ENCODE measurements around the gene DGKI. TPM values are rescaled to one million over a fixed set of nuclear protein-coding genes. Genes with fewer than 3 reads are reported as not detected.

The DGKI gene
- total and polyA plus RNA-seq, 9 of the 15 experiments (the other 6 are each of a cell fraction or from before 2014, with no cell fraction given): 0.11 to 0.54 (median 0.15) TPM; not detected in 5

DNA sequence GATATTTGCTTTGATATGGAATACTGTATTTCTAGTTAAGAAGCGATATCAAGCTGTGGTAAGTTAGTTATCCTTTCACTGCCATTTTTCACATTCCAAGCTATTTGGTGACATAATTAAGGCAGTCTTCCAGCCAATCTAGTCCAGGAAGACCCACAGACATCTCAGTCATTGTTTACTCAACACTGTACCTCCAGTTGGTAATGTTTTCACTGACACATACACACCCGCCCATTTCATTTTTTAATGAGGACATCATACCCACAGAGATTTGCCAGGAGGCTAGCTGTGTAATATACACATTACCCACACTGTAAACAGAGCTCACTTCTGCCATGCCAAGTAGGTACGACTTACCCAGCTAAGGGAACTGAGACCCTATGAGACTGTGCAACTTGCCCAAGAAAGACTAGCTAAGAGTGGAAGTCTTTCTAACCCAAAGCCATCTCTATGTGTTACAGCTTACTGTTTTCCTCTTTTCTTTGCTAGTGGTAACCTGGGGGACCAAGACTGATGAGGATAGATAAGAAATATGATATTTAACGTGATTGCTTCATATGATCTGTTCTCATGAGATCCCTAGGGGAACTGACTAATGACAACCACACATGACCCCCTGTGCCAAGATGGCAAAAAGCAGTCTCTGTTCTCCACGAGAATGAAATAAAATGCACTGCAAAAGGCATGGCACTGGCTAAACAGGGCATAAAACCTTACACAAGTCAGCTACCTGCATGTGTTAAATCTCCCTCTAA is 179.0 kb downstream of the DGKI start:
- no TSS peak for BruUV-seq (replicated peaks)
- 0% methylated on average over 5 of the region's 5 CpGs for WGBS (ENCODE audit: insufficient coverage, low coverage, missing lambda C conversion rate)
- DNase-seq (ENCODE audit: extremely low read depth in 1 of 4, low spot score in 3 of 4) (no peak), ATAC-seq (no peak), FAIRE-seq (no peak)
- ChIA-PET CTCF (ENCODE audit: low intra/inter-chr PET ratio) (no interaction called here), POLR2A (interaction anchor here (1.6 kb wide), 2 partner anchors 9 to 10 kb away, joined by 3 to 6 read pairs; no protein-coding TSS in a partner anchor)
- Histone ChIP-seq H4K20me1 (replicated peaks; ENCODE audit: control insufficient read depth, insufficient read depth, low read length) (no peaks in the 10 kb centered on the region), H3K27me3 (ENCODE audit: control insufficient read depth in 2 of 2, insufficient read depth in 2 of 2, low read length in 2 of 2) (peaks cover 26 to 32% of the 10 kb centered on the region in 2 experiments; a peak in 4 of 5 replicates), H3K4me1 (replicated peaks in 1 of 2; ENCODE audit: control insufficient read depth in 2 of 2, insufficient read depth in 2 of 2, low read length in 2 of 2) (no peaks in the 10 kb centered on the region), H3K9me1 (ENCODE audit: control insufficient read depth, insufficient read depth, low read length) (no peaks in the 10 kb centered on the region), H3K9me3 (replicated peaks; ENCODE audit: control insufficient read depth, insufficient read depth, low read depth, low read length) (no peaks in the 10 kb centered on the region), H3K27ac (ENCODE audit: extremely low read depth, low read depth, low read length) (no peak overlapping the region), H3K79me2 (ENCODE audit: control insufficient read depth, insufficient read depth, low read length) (no peaks in the 10 kb centered on the region), H3K4me3 (no peak overlapping the region), H2AFZ (ENCODE audit: low read depth, low read length) (no peak overlapping the region), H3K4me2 (ENCODE audit: insufficient read depth, low read length) (no peak overlapping the region), H3K36me3 (ENCODE audit: control insufficient read depth, insufficient read depth, low read length) (no peaks in the 10 kb centered on the region), H3K9ac (ENCODE audit: insufficient read depth in 1 of 2, low read depth in 2 of 2, low read length in 2 of 2) (no peak overlapping the region)
- intact Hi-C loops (cut with micrococcal nuclease): no loop called here
- no peak for TF ChIP-seq SNIP1 (IDR thresholded peaks at IDR 0.05; ENCODE audit: low read depth)
- TF ChIP-seq, protein P1, sequence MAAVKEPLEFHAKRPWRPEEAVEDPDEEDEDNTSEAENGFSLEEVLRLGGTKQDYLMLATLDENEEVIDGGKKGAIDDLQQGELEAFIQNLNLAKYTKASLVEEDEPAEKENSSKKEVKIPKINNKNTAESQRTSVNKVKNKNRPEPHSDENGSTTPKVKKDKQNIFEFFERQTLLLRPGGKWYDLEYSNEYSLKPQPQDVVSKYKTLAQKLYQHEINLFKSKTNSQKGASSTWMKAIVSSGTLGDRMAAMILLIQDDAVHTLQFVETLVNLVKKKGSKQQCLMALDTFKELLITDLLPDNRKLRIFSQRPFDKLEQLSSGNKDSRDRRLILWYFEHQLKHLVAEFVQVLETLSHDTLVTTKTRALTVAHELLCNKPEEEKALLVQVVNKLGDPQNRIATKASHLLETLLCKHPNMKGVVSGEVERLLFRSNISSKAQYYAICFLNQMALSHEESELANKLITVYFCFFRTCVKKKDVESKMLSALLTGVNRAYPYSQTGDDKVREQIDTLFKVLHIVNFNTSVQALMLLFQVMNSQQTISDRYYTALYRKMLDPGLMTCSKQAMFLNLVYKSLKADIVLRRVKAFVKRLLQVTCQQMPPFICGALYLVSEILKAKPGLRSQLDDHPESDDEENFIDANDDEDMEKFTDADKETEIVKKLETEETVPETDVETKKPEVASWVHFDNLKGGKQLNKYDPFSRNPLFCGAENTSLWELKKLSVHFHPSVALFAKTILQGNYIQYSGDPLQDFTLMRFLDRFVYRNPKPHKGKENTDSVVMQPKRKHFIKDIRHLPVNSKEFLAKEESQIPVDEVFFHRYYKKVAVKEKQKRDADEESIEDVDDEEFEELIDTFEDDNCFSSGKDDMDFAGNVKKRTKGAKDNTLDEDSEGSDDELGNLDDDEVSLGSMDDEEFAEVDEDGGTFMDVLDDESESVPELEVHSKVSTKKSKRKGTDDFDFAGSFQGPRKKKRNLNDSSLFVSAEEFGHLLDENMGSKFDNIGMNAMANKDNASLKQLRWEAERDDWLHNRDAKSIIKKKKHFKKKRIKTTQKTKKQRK (IDR thresholded peaks at IDR 0.05; ENCODE audit: borderline replicate concordance, low read depth, low read length): no peak
- TF ChIP-seq BACH1 (tag; IDR thresholded peaks at IDR 0.05): no peak
- no peak for TF ChIP-seq HDAC8 (tag; IDR thresholded peaks at IDR 0.05)
- TF ChIP-seq, protein P2, sequence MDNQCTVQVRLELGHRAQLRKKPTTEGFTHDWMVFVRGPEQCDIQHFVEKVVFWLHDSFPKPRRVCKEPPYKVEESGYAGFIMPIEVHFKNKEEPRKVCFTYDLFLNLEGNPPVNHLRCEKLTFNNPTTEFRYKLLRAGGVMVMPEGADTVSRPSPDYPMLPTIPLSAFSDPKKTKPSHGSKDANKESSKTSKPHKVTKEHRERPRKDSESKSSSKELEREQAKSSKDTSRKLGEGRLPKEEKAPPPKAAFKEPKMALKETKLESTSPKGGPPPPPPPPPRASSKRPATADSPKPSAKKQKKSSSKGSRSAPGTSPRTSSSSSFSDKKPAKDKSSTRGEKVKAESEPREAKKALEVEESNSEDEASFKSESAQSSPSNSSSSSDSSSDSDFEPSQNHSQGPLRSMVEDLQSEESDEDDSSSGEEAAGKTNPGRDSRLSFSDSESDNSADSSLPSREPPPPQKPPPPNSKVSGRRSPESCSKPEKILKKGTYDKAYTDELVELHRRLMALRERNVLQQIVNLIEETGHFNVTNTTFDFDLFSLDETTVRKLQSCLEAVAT (IDR thresholded peaks at IDR 0.05): no peak
- no peak for TF ChIP-seq EWSR1 (IDR thresholded peaks at IDR 0.05; ENCODE audit: borderline replicate concordance, low read depth, partially characterized antibody)
- TF ChIP-seq KLF13 (tag; IDR thresholded peaks at IDR 0.05; ENCODE audit: borderline replicate concordance, low read depth): no peak
- TF ChIP-seq SMAD1 (IDR thresholded peaks at IDR 0.05; ENCODE audit: low read depth, low read length, partially characterized antibody): no peak
- TF ChIP-seq, protein P3, sequence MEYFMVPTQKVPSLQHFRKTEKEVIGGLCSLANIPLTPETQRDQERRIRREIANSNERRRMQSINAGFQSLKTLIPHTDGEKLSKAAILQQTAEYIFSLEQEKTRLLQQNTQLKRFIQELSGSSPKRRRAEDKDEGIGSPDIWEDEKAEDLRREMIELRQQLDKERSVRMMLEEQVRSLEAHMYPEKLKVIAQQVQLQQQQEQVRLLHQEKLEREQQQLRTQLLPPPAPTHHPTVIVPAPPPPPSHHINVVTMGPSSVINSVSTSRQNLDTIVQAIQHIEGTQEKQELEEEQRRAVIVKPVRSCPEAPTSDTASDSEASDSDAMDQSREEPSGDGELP (CRISPR knock-in tag; IDR thresholded peaks at IDR 0.05; ENCODE audit: borderline replicate concordance): no peak
- no peak for TF ChIP-seq ZKSCAN8 (CRISPR knock-in tag; IDR thresholded peaks at IDR 0.05)
- TF ChIP-seq, protein P4, sequence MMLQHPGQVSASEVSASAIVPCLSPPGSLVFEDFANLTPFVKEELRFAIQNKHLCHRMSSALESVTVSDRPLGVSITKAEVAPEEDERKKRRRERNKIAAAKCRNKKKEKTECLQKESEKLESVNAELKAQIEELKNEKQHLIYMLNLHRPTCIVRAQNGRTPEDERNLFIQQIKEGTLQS (IDR thresholded peaks at IDR 0.05): no peak
- TF ChIP-seq, protein P4 (CRISPR knock-in tag; conservative IDR thresholded peaks at IDR 0.05): no peak
- no peak for TF ChIP-seq MYNN (IDR thresholded peaks at IDR 0.05)
- TF ChIP-seq MYNN (CRISPR knock-in tag; IDR thresholded peaks at IDR 0.05): no peak
- no peak for TF ChIP-seq NRF1 (conservative IDR thresholded peaks at IDR 0.05 in 1 of 2, IDR thresholded peaks at IDR 0.05 in 1 of 2)
- in situ Hi-C loops (cut with MboI): no loop called here
